K562 (cell line): ENCODE data around the gene NDUFS8. TPM values are rescaled to one million over a fixed set of nuclear protein-coding genes. Genes with fewer than 3 reads are reported as not detected.

ENCODE experiments used
- BDP1 ChIP-seq: IDR thresholded peaks from 3 replicates; pipeline ENCODE4 v1.6.1; 2011; ENCODE audit not compliant: insufficient read length, insufficient read depth
- BRD4 ChIP-seq: fragments of 200-600 bp; sonication (generic); IDR thresholded peaks from 2 replicates; pipeline ENCODE4 v1.6.1; 2017; ENCODE audit warnings: inconsistent platforms
- FOXA3 ChIP-seq, 2 experiments: fragments of 450-650 bp in 1 of 2; sonication (generic) in 1 of 2; formaldehyde crosslinking; IDR thresholded peaks in 1 of 2; conservative IDR thresholded peaks in 1 of 2; 2 replicates each; pipeline versions ENCODE4 v1.4.0 to v1.8.0; 2020 to 2022; ENCODE audit warnings: mild to moderate bottlenecking in 2 of 2, missing genetic modification reagents in 1 of 2
- GABPB2 ChIP-seq: fragments of 250-450 bp; sonication (Bioruptor Pico); conservative IDR thresholded peaks from 2 replicates; pipeline ENCODE4 v1.5.1; 2021; ENCODE audit warnings: mild to moderate bottlenecking
- NFIX ChIP-seq: fragments of 250-450 bp; sonication (Bioruptor Pico); IDR thresholded peaks from 2 replicates; pipeline ENCODE4 v1.4.0; 2020; ENCODE audit warnings: low read depth, mild to moderate bottlenecking, moderate library complexity
- POLR2AphosphoS2 ChIP-seq: IDR thresholded peaks from 2 replicates; pipeline ENCODE4 v1.6.1; 2012; ENCODE audit warnings: low read length, improper control_type of control experiment
- RCOR1 ChIP-seq, 2 experiments: IDR thresholded peaks; 2 replicates each; pipeline ENCODE4 v1.6.1; 2012; ENCODE audit warnings: low read depth in 2 of 2, low read length in 2 of 2, borderline replicate concordance in 1 of 2, improper control_type of control experiment in 1 of 2
- SIN3A ChIP-seq, 2 experiments: fragments of 150-350 bp in 1 of 2; IDR thresholded peaks; 2 replicates each; pipeline ENCODE4 v1.6.1; 2011 to 2016; ENCODE audit warnings: borderline replicate concordance in 2 of 2, low read depth in 2 of 2, low read length in 2 of 2, mild to moderate bottlenecking in 2 of 2, moderate library complexity in 2 of 2; ENCODE audit not compliant: control insufficient read depth in 1 of 2
- TFAP4 ChIP-seq: sonication (generic); formaldehyde crosslinking; IDR thresholded peaks from 2 replicates; pipeline ENCODE4 v1.8.0; 2022; ENCODE audit warnings: missing genetic modification reagents, mild to moderate bottlenecking, moderate library complexity, borderline replicate concordance
- ZBTB17 ChIP-seq: fragments of 450-650 bp; formaldehyde crosslinking; IDR thresholded peaks from 2 replicates; pipeline ENCODE4 v1.4.0; 2020; ENCODE audit warnings: mild to moderate bottlenecking
- ZFP91 ChIP-seq: sonication (generic); formaldehyde crosslinking; IDR thresholded peaks from 2 replicates; pipeline ENCODE4 v1.8.0; 2022; ENCODE audit warnings: mild to moderate bottlenecking, missing genetic modification reagents
- ZFX ChIP-seq: sonication (generic); formaldehyde crosslinking; IDR thresholded peaks from 2 replicates; pipeline ENCODE4 v1.8.0; 2022; ENCODE audit warnings: mild to moderate bottlenecking, missing genetic modification reagents, moderate library complexity
- ZKSCAN8 ChIP-seq: fragments of 200-800 bp; sonication (Bioruptor generic); IDR thresholded peaks from 2 replicates; pipeline ENCODE4 v1.6.1; 2016; ENCODE audit warnings: missing genetic modification characterization, missing compliant biosample characterization
- ZNF311 ChIP-seq: fragments of 250-450 bp; sonication (Bioruptor Pico); IDR thresholded peaks from 2 replicates; pipeline ENCODE4 v1.4.0; 2020; ENCODE audit warnings: mild to moderate bottlenecking, moderate library complexity
- ZNF384 ChIP-seq: IDR thresholded peaks from 2 replicates; pipeline ENCODE4 v1.6.1; 2012; ENCODE audit warnings: low read depth, low read length, improper control_type of control experiment
- ZNF408 ChIP-seq: fragments of 250-450 bp; sonication (Bioruptor Pico); IDR thresholded peaks from 2 replicates; pipeline ENCODE4 v1.4.0; 2020; ENCODE audit warnings: low read depth, mild to moderate bottlenecking, moderate library complexity
- ZNF639 ChIP-seq, 2 experiments: fragments of 200-800 bp in 1 of 2; sonication (Bioruptor generic) in 1 of 2; sonication (generic) in 1 of 2; formaldehyde crosslinking in 1 of 2; IDR thresholded peaks in 1 of 2; conservative IDR thresholded peaks in 1 of 2; 2 replicates each; pipeline versions ENCODE4 v1.5.0 to v1.6.1; 2016 to 2020; ENCODE audit warnings: missing compliant biosample characterization in 1 of 2, missing genetic modification characterization in 1 of 2, missing genetic modification reagents in 1 of 2
- ZNF668 ChIP-seq: fragments of 250-450 bp; sonication (Bioruptor Pico); IDR thresholded peaks from 2 replicates; pipeline ENCODE4 v1.8.0; 2022; ENCODE audit warnings: mild to moderate bottlenecking, inconsistent platforms
- ZNF77 ChIP-seq: fragments of 250-450 bp; sonication (Bioruptor Pico); IDR thresholded peaks from 2 replicates; pipeline ENCODE4 v1.5.0; 2020
- polyA plus RNA-seq, 8 experiments: library from polyadenylated mRNA; depleted of rRNA in 4 of 8; stranded (reverse) in 5 of 8; unstranded in 3 of 8; fragments of >200 nt; fragmentation: Nextera tagmentation in 2 of 8; fragmentation: Illumina TruSeq in 1 of 8; extraction: Ambion mirVana in 2 of 8; extraction: Trizol in 1 of 8; gene quantifications; 2 replicates each; pipeline versions ENCODE4 v1.2.1 to v1.2.3, GENCODE V29; 2011 to 2014; ENCODE audit warnings: inconsistent platforms in 1 of 8, missing spikeins in 1 of 8
- total RNA-seq, 7 experiments: library from RNA; depleted of rRNA in 6 of 7; stranded (reverse); fragments of >200 nt in 6 of 7; fragmentation: Illumina TruSeq in 2 of 7; extraction: Trizol in 2 of 7; gene quantifications; 2 replicates each; pipeline versions ENCODE4 v1.2.1 to v1.2.3, GENCODE V29; 2011 to 2021; ENCODE audit warnings: low replicate concordance in 1 of 7
- TF ChIP-seq, protein P1 (sequence below): sonication (generic); formaldehyde crosslinking; IDR thresholded peaks from 2 replicates; pipeline ENCODE4 v1.8.1; 2022; ENCODE audit warnings: missing genetic modification reagents
- TF ChIP-seq, protein P2 (sequence below): fragments of 250-450 bp; sonication (Bioruptor Pico); IDR thresholded peaks from 2 replicates; pipeline ENCODE4 v1.5.0; 2021

NDUFS8 gene
- total and polyA plus RNA-seq, 9 of the 15 experiments (the other 6 are each of a cell fraction or from before 2014, with no cell fraction given) = 36.5 to 351 (median 101) TPM

DNA sequence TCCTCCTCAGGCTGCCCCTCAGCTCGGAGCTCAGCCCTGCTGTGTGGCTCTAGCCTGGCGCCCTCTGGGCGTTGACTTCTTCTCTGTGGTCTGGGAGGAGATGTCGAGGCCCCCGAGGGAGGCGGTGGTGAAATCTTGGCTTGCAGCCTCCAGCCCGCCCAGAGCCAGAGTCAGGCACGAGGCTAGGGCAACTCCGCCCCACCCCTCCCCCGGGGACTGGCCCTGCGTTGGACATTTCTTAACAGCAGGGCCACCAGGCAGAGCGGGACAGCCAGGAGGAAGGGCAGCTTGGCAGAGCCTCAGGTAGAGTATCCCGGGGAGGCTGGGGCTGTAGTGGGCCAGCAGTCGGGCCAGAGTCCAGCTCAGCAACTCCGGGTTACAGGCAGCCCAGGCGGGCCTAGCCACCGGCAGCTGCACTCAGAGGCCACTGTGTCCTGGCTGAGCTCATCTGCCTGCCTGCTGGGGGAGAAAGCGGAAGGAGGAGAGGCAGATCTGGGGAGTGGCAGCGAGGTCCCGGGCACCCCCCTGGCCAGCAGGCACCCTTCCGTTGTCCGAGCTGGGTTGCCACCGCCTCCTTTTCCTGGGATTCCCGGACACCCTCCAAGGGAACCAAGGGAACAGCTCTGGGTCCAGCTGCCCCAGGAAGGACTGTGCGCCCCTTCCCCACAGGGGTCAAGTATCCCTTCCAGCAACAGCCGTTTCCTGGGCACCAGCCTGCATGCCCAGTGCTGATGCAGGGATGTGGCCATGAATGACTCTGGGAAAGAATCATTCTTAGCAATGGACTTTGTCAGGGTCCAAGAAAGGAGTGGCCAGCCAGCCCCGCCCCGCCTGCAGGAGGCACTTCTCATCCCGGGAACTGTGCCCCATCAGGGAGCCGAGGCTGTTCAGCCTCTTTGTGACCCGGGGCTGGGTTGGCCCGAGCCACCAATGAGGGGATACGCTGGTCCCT is 20.1 kb upstream of the NDUFS8 start, which contains the start of gene ALDH3B1 (continued):
- TF ChIP-seq, protein P1, sequence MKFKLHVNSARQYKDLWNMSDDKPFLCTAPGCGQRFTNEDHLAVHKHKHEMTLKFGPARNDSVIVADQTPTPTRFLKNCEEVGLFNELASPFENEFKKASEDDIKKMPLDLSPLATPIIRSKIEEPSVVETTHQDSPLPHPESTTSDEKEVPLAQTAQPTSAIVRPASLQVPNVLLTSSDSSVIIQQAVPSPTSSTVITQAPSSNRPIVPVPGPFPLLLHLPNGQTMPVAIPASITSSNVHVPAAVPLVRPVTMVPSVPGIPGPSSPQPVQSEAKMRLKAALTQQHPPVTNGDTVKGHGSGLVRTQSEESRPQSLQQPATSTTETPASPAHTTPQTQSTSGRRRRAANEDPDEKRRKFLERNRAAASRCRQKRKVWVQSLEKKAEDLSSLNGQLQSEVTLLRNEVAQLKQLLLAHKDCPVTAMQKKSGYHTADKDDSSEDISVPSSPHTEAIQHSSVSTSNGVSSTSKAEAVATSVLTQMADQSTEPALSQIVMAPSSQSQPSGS (CRISPR knock-in tag) = no peak
- TF ChIP-seq GABPB2 (CRISPR knock-in tag) = no peak
- TF ChIP-seq SIN3A (IDR thresholded peaks at IDR 0.05; ENCODE audit: borderline replicate concordance in 2 of 2, control insufficient read depth in 1 of 2, low read depth in 2 of 2, low read length in 2 of 2) = no peak
- peak in 1 of 2 experiments; percentile 48; a peak in 1 of 4 replicates for TF ChIP-seq RCOR1 (IDR thresholded peaks at IDR 0.05; ENCODE audit: borderline replicate concordance in 1 of 2, low read depth in 2 of 2, low read length in 2 of 2)
- TF ChIP-seq ZNF639 (CRISPR knock-in tag; conservative IDR thresholded peaks at IDR 0.05 in 1 of 2, IDR thresholded peaks at IDR 0.05 in 1 of 2) = no peak; a peak in 1 of 4 replicates
- TF ChIP-seq NFIX (CRISPR knock-in tag) = no peak
- no peak for TF ChIP-seq FOXA3 (CRISPR knock-in tag; conservative IDR thresholded peaks at IDR 0.05 in 1 of 2, IDR thresholded peaks at IDR 0.05 in 1 of 2)
- no peak for TF ChIP-seq ZNF77
- no peak for TF ChIP-seq ZNF311 (CRISPR knock-in tag)
- TF ChIP-seq, protein P2, sequence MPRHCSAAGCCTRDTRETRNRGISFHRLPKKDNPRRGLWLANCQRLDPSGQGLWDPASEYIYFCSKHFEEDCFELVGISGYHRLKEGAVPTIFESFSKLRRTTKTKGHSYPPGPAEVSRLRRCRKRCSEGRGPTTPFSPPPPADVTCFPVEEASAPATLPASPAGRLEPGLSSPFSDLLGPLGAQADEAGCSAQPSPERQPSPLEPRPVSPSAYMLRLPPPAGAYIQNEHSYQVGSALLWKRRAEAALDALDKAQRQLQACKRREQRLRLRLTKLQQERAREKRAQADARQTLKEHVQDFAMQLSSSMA (CRISPR knock-in tag) = no peak
- TF ChIP-seq ZNF384 = no peak
- TF ChIP-seq ZNF668 (CRISPR knock-in tag) = no peak
- TF ChIP-seq POLR2AphosphoS2 = no peak
- 0 out of 2 replicates have a peak, but pooled peaks have one; percentile 50 for TF ChIP-seq ZBTB17 (CRISPR knock-in tag)
- no peak for TF ChIP-seq BDP1
- peak; percentile 49; the same call in 1 of the 2 replicates for TF ChIP-seq TFAP4 (CRISPR knock-in tag)
- no peak for TF ChIP-seq BRD4
- no peak for TF ChIP-seq ZNF408 (CRISPR knock-in tag)
- peak; percentile 74 for TF ChIP-seq ZFX (CRISPR knock-in tag)
- no peak for TF ChIP-seq ZFP91 (CRISPR knock-in tag)
- TF ChIP-seq ZKSCAN8 (CRISPR knock-in tag) = no peak
